ENCODE results near the gene DHRSX. TPM values are rescaled to one million over a fixed set of nuclear protein-coding genes. Genes with fewer than 3 reads are reported as not detected.
"Not testable (repeated sequence)": the region's sequence is repeated elsewhere in the genome, so short reads cannot be mapped to it uniquely, and the experiment has no call there.

DHRSX gene
- total RNA-seq, 1 donor from 2014 or later = 25.7 TPM

- no peak for DNase-seq
- Mint-ChIP-seq H3K27me3 (no peaks in the 10 kb centered on the region), H3K36me3 (ENCODE audit: low read depth) (peaks cover 3% of the 10 kb centered on the region), H3K4me3 (no peak overlapping the region), H3K9me3 (peaks cover 3% of the 10 kb centered on the region), H3K27ac (no peak overlapping the region), H3K4me1 (no peaks in the 10 kb centered on the region)
- intact Hi-C loops (cut with micrococcal nuclease) = no loop called here
Measured at GRCh38 chrX:2468261-2469195, 32.2 kb downstream of the DHRSX start.

- H3K9me3 Mint-ChIP-seq = peaks cover 3% of the 10 kb centered on the region
- no peaks in the 10 kb centered on the region for H3K4me1 Mint-ChIP-seq
- H3K27ac Mint-ChIP-seq = no peak overlapping the region
- intact Hi-C loops (cut with micrococcal nuclease) = no loop called here
- H3K27me3 Mint-ChIP-seq = no peaks in the 10 kb centered on the region
- H3K36me3 Mint-ChIP-seq (ENCODE audit: low read depth) = peaks cover 3% of the 10 kb centered on the region
- DNase-seq = no peak
- no peak overlapping the region for H3K4me3 Mint-ChIP-seq
Measured at GRCh38 chrX:2466876-2467656, 33.7 kb downstream of the DHRSX start.

- intact Hi-C loops (cut with micrococcal nuclease) = no loop called here
- no peaks in the 10 kb centered on the region for H3K4me1 Mint-ChIP-seq
- no peak for DNase-seq
- no peak overlapping the region for H3K4me3 Mint-ChIP-seq
- H3K36me3 Mint-ChIP-seq (ENCODE audit: low read depth) = no peaks in the 10 kb centered on the region
- peaks cover under 1% of the 10 kb centered on the region for H3K9me3 Mint-ChIP-seq
- no peak overlapping the region for H3K27ac Mint-ChIP-seq
- H3K27me3 Mint-ChIP-seq = no peaks in the 10 kb centered on the region
Measured at GRCh38 chrX:2464677-2465166, 36.1 kb downstream of the DHRSX start.

GRCh38 chrX:2463973-2464676 lies 36.7 kb downstream of the DHRSX start:
- Mint-ChIP-seq H3K4me1 (no peaks in the 10 kb centered on the region), H3K9me3 (no peaks in the 10 kb centered on the region), H3K27me3 (no peaks in the 10 kb centered on the region), H3K4me3 (no peak overlapping the region), H3K27ac (no peak overlapping the region), H3K36me3 (ENCODE audit: low read depth) (no peaks in the 10 kb centered on the region)
- no peak for DNase-seq
- intact Hi-C loops (cut with micrococcal nuclease) = no loop called here

GRCh38 chrX:2463481-2463880 lies 37.3 kb downstream of the DHRSX start:
- DNase-seq; H3K36me3 Mint-ChIP-seq (ENCODE audit: low read depth); H3K4me3 Mint-ChIP-seq; H3K4me1 Mint-ChIP-seq; H3K27ac Mint-ChIP-seq; intact Hi-C loops (cut with micrococcal nuclease); H3K27me3 Mint-ChIP-seq; H3K9me3 Mint-ChIP-seq: not testable (repeated sequence)

- H3K4me1 Mint-ChIP-seq = no peaks in the 10 kb centered on the region
- no peak for DNase-seq
- no peak overlapping the region for H3K4me3 Mint-ChIP-seq
- H3K36me3 Mint-ChIP-seq (ENCODE audit: low read depth) = peaks cover 4% of the 10 kb centered on the region
- H3K27ac Mint-ChIP-seq = no peak overlapping the region
- intact Hi-C loops (cut with micrococcal nuclease) = no loop called here
- no peaks in the 10 kb centered on the region for H3K27me3 Mint-ChIP-seq
- H3K9me3 Mint-ChIP-seq = no peaks in the 10 kb centered on the region
Measured at GRCh38 chrX:2462780-2463179, 38.0 kb downstream of the DHRSX start.

GRCh38 chrX:2462074-2462473 lies 38.7 kb downstream of the DHRSX start:
- peaks cover 4% of the 10 kb centered on the region for H3K36me3 Mint-ChIP-seq (ENCODE audit: low read depth)
- H3K9me3 Mint-ChIP-seq = no peaks in the 10 kb centered on the region
- no peak overlapping the region for H3K4me3 Mint-ChIP-seq

GRCh38 chrX:2461711-2462016 lies 39.1 kb downstream of the DHRSX start:
- no peaks in the 10 kb centered on the region for H3K9me3 Mint-ChIP-seq
- H3K36me3 Mint-ChIP-seq (ENCODE audit: low read depth) = peaks cover 4% of the 10 kb centered on the region
- no peaks in the 10 kb centered on the region for H3K4me1 Mint-ChIP-seq
- H3K27me3 Mint-ChIP-seq = no peaks in the 10 kb centered on the region
- intact Hi-C loops (cut with micrococcal nuclease) = no loop called here
- no peak overlapping the region for H3K27ac Mint-ChIP-seq
- no peak overlapping the region for H3K4me3 Mint-ChIP-seq
- DNase-seq = no peak

More at GRCh38 chrX:2462074-2462473, 38.7 kb downstream of the DHRSX start:
- no peaks in the 10 kb centered on the region for H3K4me1 Mint-ChIP-seq
- no peak overlapping the region for H3K27ac Mint-ChIP-seq
- intact Hi-C loops (cut with micrococcal nuclease) = no loop called here
- no peak for DNase-seq
- no peaks in the 10 kb centered on the region for H3K27me3 Mint-ChIP-seq

- intact Hi-C loops (cut with micrococcal nuclease); DNase-seq; H3K4me3 Mint-ChIP-seq; H3K9me3 Mint-ChIP-seq; H3K27ac Mint-ChIP-seq; H3K4me1 Mint-ChIP-seq; H3K36me3 Mint-ChIP-seq (ENCODE audit: low read depth); H3K27me3 Mint-ChIP-seq: not testable (repeated sequence)
Measured at GRCh38 chrX:2460821-2461710, 39.7 kb downstream of the DHRSX start.

GRCh38 chrX:2460048-2460447 lies 40.7 kb downstream of the DHRSX start:
- H3K36me3 Mint-ChIP-seq (ENCODE audit: low read depth); H3K9me3 Mint-ChIP-seq; H3K27ac Mint-ChIP-seq; intact Hi-C loops (cut with micrococcal nuclease); H3K4me3 Mint-ChIP-seq; H3K27me3 Mint-ChIP-seq; DNase-seq; H3K4me1 Mint-ChIP-seq: not testable (repeated sequence)

GRCh38 chrX:2458309-2458708 lies 42.5 kb downstream of the DHRSX start:
- H3K36me3 Mint-ChIP-seq (ENCODE audit: low read depth) = peaks cover 6% of the 10 kb centered on the region
- DNase-seq = no peak
- no peaks in the 10 kb centered on the region for H3K9me3 Mint-ChIP-seq
- intact Hi-C loops (cut with micrococcal nuclease) = no loop called here
- no peaks in the 10 kb centered on the region for H3K4me1 Mint-ChIP-seq
- no peaks in the 10 kb centered on the region for H3K27me3 Mint-ChIP-seq
- H3K27ac Mint-ChIP-seq = no peak overlapping the region
- no peak overlapping the region for H3K4me3 Mint-ChIP-seq

GRCh38 chrX:2457289-2458133 lies 43.3 kb downstream of the DHRSX start:
- Mint-ChIP-seq H3K4me3 (no peak overlapping the region), H3K27me3 (no peaks in the 10 kb centered on the region), H3K36me3 (ENCODE audit: low read depth) (peaks cover 9% of the 10 kb centered on the region), H3K9me3 (peaks cover 4% of the 10 kb centered on the region), H3K27ac (no peak overlapping the region), H3K4me1 (no peaks in the 10 kb centered on the region)
- no peak for DNase-seq
- intact Hi-C loops (cut with micrococcal nuclease) = no loop called here

Data from activated CD4-positive, alpha-beta T cell treated with anti-CD3 and anti-CD28 coated beads, Interleukin-2, amount 10 ng/mL, durations not matched to agents 24 days and 14 days (primary cell).